Keratinocyte (primary cell): ENCODE data around the gene FBXW9. TPM values are rescaled to one million over a fixed set of nuclear protein-coding genes. Genes with fewer than 3 reads are reported as not detected.

Experiments
- DNase-seq: peaks from one replicate; pipeline ENCODE4 v3.0.0-alpha.2; 2011; ENCODE audit warnings: low read depth, missing footprints, low spot score
- FAIRE-seq: peaks from 2 replicates; lab custom pipeline; 2011; peaks lifted over from hg19 to GRCh38; lab: Jason Lieb, UNC
- H2AFZ ChIP-seq: 2 replicates; pipeline ENCODE4 v1.6.0; 2012; ENCODE audit warnings: low read length, control low read depth, inconsistent platforms; ENCODE audit not compliant: control insufficient read depth
- H3K27ac ChIP-seq: 2 replicates; pipeline ENCODE4 v1.5.1; 2011; ENCODE audit warnings: low read length; ENCODE audit not compliant: control insufficient read depth, insufficient read depth
- H3K27me3 ChIP-seq: 3 replicates; pipeline ENCODE4 v1.6.0; 2011; ENCODE audit warnings: low read length; ENCODE audit not compliant: control insufficient read depth, insufficient read depth; ENCODE audit errors: extremely low read depth
- H3K36me3 ChIP-seq, 2 experiments: 2 replicates in 1 of 2; 3 replicates in 1 of 2; pipeline ENCODE4 v1.5.1; 2011; ENCODE audit warnings: low read length in 2 of 2, mild to moderate bottlenecking in 1 of 2; ENCODE audit not compliant: control insufficient read depth in 2 of 2, insufficient read depth in 2 of 2; ENCODE audit errors: extremely low read depth in 1 of 2
- H3K4me1 ChIP-seq: 3 replicates; pipeline ENCODE4 v1.5.1; 2011; ENCODE audit warnings: low read length; ENCODE audit not compliant: control insufficient read depth, insufficient read depth; ENCODE audit errors: extremely low read depth
- H3K4me2 ChIP-seq: 3 replicates; pipeline ENCODE4 v1.6.0; 2011; ENCODE audit warnings: low read depth, low read length; ENCODE audit not compliant: control insufficient read depth, insufficient read depth; ENCODE audit errors: extremely low read depth
- H3K4me3 ChIP-seq, 3 experiments: fragments of 200-600 bp in 1 of 3; sonication (generic) in 1 of 3; 2 replicates in 2 of 3; 3 replicates in 1 of 3; pipeline ENCODE4 v1.5.1; 2011 to 2016; ENCODE audit warnings: low read length in 3 of 3, mild to moderate bottlenecking in 3 of 3, control low read depth in 2 of 3, inconsistent platforms in 1 of 3, low read depth in 1 of 3, mixed read lengths in 1 of 3, mixed run types in 1 of 3, moderate library complexity in 1 of 3; ENCODE audit not compliant: control insufficient read depth in 2 of 3, insufficient read depth in 2 of 3; ENCODE audit errors: extremely low read depth in 1 of 3
- H3K79me2 ChIP-seq: 2 replicates; pipeline ENCODE4 v1.6.0; 2012; ENCODE audit warnings: low read length; ENCODE audit not compliant: control insufficient read depth, insufficient read depth
- H3K9ac ChIP-seq: 3 replicates; pipeline ENCODE4 v1.6.0; 2011; ENCODE audit warnings: low read length; ENCODE audit not compliant: control insufficient read depth, insufficient read depth; ENCODE audit errors: extremely low read depth
- H3K9me1 ChIP-seq: 3 replicates; pipeline ENCODE4 v1.6.0; 2011; ENCODE audit warnings: low read length; ENCODE audit not compliant: control insufficient read depth, insufficient read depth; ENCODE audit errors: extremely low read depth
- H3K9me3 ChIP-seq: 2 replicates; pipeline ENCODE4 v1.5.1; 2012; ENCODE audit warnings: low read depth, low read length; ENCODE audit not compliant: control insufficient read depth
- H4K20me1 ChIP-seq: 3 replicates; pipeline ENCODE4 v1.6.0; 2011; ENCODE audit warnings: low read length; ENCODE audit not compliant: control insufficient read depth, insufficient read depth; ENCODE audit errors: extremely low read depth
- CTCF ChIP-seq, 3 experiments: IDR thresholded peaks in 1 of 3; conservative IDR thresholded peaks in 1 of 3; optimal IDR thresholded peaks in 1 of 3; 2 replicates in 2 of 3; 3 replicates in 1 of 3; pipeline versions ENCODE3 to v1.5.1; 2011; ENCODE audit warnings: low read length in 3 of 3, mild to moderate bottlenecking in 3 of 3, moderate library complexity in 2 of 3, control low read depth in 1 of 3, inconsistent platforms in 1 of 3; ENCODE audit not compliant: insufficient read depth in 2 of 3; ENCODE audit errors: extremely low read depth in 1 of 3
- EZH2 ChIP-seq: IDR thresholded peaks from one replicate; pipeline ENCODE4 v1.6.1; 2012; ENCODE audit warnings: inconsistent platforms, mild to moderate bottlenecking, low read length, moderate library complexity
- dilution Hi-C: fragments of 300-500 bp; cut with MboI; formaldehyde crosslinking; loops from one replicate; pipeline ENCODE4 v1.7.0; 2020; ENCODE audit warnings: low sequenced_read_pairs; ENCODE audit not compliant: extremely low pct_ligation_motif_present
- polyA plus RNA-seq, 5 experiments: library from polyadenylated mRNA; depleted of rRNA in 3 of 5; stranded (reverse) in 3 of 5; stranded (forward) in 1 of 5; unstranded in 1 of 5; fragments of >200 nt; gene quantifications; 1 replicate in 1 of 5; 2 replicates in 3 of 5; 3 replicates in 1 of 5; pipeline versions ENCODE4 v1.2.1 to v1.2.3, GENCODE V29; 2011 to 2012; ENCODE audit warnings: missing spikeins in 2 of 5, low read depth in 1 of 5, low replicate concordance in 1 of 5

FBXW9 gene
- polyA plus RNA-seq, 1 donor (not counting 4 experiments of a cell fraction or from before 2014, with no cell fraction given), result 5.6 TPM

- FAIRE-seq (no peak), DNase-seq (no peak)
- Histone ChIP-seq H3K4me3 (no peak overlapping the region), H4K20me1 (no peaks in the 10 kb centered on the region), H3K27me3 (no peaks in the 10 kb centered on the region), H3K27ac (no peak overlapping the region), H3K79me2 (no peaks in the 10 kb centered on the region), H3K9me3 (no peaks in the 10 kb centered on the region), H2AFZ (no peak overlapping the region), H3K9ac (no peak overlapping the region), H3K36me3 (peaks cover 7 to 11% of the 10 kb centered on the region in 2 experiments), H3K9me1 (no peaks in the 10 kb centered on the region), H3K4me1 (no peaks in the 10 kb centered on the region), H3K4me2 (no peak overlapping the region)
- TF ChIP-seq CTCF (optimal IDR thresholded peaks at IDR 0.05 in 1 of 3, IDR thresholded peaks at IDR 0.05 in 1 of 3, conservative IDR thresholded peaks at IDR 0.05 in 1 of 3; ENCODE audit: extremely low read depth in 1 of 3, insufficient read depth in 2 of 3, low read length in 3 of 3), result no peak
- TF ChIP-seq EZH2, result no peak
- dilution Hi-C loops, result no loop called here
These were observed 10.6 kb downstream of the FBXW9 start for GRCh38 chr19:12685831-12686230.

- Histone ChIP-seq H3K9me3 (no peaks in the 10 kb centered on the region), H3K4me2 (peak within 1 kb of the TSS; percentile 76), H3K27me3 (no peaks in the 10 kb centered on the region), H3K27ac (peak within 1 kb of the TSS; percentile 97), H3K36me3 (peaks cover 5 to 16% of the 10 kb centered on the region in 2 experiments), H3K4me3 (peak within 1 kb of the TSS; percentile 84 to 93 (median 92)), H3K9me1 (no peaks in the 10 kb centered on the region), H3K9ac (peak within 1 kb of the TSS; percentile 98), H2AFZ (peak within 1 kb of the TSS; percentile 87), H4K20me1 (peaks cover 4% of the 10 kb centered on the region), H3K4me1 (no peaks in the 10 kb centered on the region), H3K79me2 (peaks cover 9% of the 10 kb centered on the region)
- DNase-seq, result peak; percentile 89
- FAIRE-seq, result peak; percentile 86
- dilution Hi-C loops, result no loop called here
- TF ChIP-seq EZH2 (no peak), CTCF (optimal IDR thresholded peaks at IDR 0.05 in 1 of 3, IDR thresholded peaks at IDR 0.05 in 1 of 3, conservative IDR thresholded peaks at IDR 0.05 in 1 of 3; ENCODE audit: extremely low read depth in 1 of 3, insufficient read depth in 2 of 3, low read length in 3 of 3) (peak in 1 of 3 experiments; percentile 7)
These were observed 15.1 kb downstream of the FBXW9 start, which contains the start of gene DHPS for GRCh38 chr19:12681074-12681987. Gene DHPS, minus strand, starts transcription at chr19:12681880. Its CDS starts 114 bp downstream, at chr19:12681766.
